HG03457 (cell line): ENCODE data around the gene UBE2J2.
"Not testable (repeated sequence)": the region's sequence is repeated elsewhere in the genome, so short reads cannot be mapped to it uniquely, and the experiment has no call there.

Source experiments
- ATAC-seq: cut with Tn5 transposase; IDR thresholded peaks from one replicate; pipeline ENCODE4 v1.9.1; 2021; ENCODE audit warnings: moderate number of reproducible peaks; ENCODE audit not compliant: unreplicated experiment

UBE2J2 gene

DNA sequence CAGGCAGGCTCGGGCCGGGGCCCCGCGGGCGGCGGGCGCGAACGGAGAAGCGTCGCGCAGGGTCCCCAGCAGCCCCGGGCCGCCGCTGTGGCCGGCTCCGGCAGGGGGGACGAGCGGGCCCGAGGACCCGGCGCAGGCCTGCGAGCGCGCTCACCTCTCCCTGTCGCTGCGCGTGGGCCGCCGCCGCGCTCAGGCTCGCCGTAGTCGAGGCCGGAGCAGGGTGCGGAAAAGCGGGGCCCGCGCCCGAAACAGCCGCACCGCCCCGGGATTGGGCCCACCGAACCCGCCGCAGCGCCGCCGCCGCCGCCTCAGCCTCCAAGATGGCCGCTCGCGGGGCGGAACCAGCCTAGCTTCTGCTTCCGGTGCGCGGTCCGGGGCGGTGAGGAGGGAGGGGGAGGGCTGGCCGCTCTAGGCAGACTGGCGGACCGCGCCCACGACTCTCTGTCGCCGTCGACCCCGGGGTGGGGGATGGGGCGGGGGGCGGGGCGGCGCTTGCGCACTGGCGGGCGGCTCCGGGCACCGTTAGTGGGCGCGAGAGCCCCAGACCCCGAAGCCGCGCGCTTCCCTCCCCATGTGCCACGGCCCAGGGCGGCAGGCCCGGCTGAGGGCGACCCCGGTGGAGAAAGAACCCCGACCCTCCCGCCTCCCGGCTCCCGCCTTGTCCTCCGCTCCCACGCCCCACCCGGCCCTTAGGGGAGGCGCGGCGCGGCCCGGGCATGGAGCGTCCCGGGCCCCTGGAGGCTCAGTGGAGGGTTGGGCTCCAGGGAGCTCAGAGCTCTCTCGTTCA lies at the start of gene UBE2J2:
TSS of gene UBE2J2 (minus strand) at position 343 of the 787 bp plus-strand sequence. CDS start 5,862 bp downstream, outside the sequence.
- peak; percentile 69 for ATAC-seq

DNA sequence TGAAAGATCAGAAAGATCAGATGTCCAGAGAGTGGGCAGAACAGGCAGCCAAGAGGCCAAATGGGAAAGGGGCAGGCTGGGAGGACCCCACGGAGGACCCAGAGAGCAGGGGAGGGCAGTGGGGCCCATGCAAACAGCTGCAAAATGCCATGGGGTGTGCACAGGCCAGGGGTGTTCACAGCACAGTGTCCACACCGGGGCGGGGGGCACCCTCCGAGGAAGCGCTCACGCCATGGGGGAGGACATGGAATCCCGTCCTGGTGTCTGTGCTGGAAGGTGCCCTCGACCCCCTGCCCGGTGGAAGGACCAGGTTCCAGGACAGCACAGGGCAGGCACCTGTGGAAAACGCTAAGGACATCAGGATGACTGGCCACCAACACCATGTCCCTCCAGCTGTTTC lies 49.3 kb upstream of the UBE2J2 start:
- no peak for ATAC-seq

DNA sequence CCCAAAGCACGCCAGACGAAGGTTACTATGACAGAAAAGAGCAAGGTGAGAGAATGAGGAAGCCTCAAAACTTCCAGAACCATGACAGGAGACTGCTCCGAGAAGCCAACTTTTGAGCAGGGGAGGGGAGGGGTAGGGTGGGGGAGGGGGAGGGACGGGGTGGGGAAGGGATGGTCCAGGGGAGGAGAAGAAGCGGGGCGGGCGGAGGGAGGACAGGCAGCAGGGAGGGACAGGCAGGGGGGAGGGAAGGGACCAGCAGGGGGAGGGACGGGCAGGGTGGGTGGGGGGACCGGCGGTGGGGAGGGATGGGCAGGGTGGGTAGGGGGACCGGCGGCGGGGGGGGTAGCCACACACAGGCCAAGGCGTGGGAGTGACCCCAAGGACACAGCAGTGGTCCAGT lies 48.8 kb upstream of the UBE2J2 start:
- ATAC-seq = no peak

DNA sequence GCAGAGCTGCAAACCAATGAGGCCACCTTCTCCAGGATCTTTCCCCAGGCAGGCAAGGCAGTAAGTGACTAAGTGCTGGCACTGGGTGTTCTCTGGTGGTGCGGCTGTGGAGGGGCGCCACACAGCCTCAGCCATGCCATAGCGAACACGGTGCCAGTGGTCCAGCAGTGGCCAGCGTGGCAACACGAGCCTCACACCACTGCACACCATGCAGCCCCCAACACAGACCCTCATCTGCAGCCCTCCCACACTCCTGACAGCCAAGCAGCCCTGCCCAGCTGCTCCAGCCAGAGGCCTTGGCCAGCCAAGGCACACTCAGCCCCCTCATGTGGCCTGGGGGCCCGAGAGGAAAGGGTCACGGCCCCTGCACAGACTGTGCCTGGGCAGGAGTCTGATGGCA lies 47.8 kb upstream of the UBE2J2 start:
- ATAC-seq = no peak

DNA sequence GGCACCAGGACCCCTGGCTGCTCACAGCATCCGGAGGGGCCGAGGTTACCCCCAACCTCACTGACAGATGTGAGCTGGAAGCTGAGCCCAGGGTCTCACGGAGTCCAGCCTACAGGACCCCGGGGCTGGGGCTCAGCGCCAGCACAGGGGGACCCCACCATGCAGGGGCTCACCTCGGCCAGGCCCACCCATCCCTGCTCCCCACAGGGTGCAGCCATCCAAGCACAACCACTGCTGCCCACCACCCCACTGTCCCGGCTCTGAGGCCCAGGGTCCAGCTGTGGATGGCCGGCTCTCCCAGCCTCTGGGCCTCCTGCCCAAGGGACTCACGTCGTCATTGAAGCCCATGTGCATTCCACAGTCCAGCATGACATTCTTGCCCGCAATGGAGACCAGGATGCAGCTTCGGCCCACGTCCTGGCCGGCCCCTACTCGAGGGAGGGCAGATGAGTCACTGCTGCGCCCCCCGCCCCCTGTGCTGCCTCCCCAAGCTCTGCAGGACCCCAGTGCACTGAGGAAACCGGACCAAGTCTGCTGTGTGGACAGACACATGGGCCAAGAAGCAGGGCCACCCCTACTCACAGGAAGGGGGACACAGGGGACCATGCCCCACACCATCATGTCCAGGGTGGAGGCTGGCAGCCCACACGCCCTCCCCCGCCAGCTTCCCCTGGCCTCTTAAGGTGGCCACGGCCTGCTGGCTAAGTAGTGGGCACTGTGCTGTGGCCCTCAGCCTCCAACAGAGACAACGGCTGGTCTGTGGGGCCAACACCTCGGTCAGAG lies 47.2 kb upstream of the UBE2J2 start:
- ATAC-seq = no peak

DNA sequence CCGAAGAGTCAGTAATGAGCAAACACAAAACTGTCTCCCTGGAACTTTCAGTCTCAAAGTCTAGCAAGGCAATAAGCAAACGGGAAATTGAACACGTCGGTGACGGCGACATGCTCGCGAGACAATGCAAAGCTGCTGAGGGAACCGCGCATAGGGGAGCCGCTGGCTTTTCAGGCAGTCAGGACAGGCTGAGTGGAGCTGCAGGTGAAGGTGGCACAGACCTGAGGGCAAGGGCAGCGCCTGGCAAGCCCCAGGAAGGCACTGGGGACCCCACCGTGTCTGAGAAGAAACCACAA lies 45.9 kb upstream of the UBE2J2 start:
- ATAC-seq = no peak

DNA sequence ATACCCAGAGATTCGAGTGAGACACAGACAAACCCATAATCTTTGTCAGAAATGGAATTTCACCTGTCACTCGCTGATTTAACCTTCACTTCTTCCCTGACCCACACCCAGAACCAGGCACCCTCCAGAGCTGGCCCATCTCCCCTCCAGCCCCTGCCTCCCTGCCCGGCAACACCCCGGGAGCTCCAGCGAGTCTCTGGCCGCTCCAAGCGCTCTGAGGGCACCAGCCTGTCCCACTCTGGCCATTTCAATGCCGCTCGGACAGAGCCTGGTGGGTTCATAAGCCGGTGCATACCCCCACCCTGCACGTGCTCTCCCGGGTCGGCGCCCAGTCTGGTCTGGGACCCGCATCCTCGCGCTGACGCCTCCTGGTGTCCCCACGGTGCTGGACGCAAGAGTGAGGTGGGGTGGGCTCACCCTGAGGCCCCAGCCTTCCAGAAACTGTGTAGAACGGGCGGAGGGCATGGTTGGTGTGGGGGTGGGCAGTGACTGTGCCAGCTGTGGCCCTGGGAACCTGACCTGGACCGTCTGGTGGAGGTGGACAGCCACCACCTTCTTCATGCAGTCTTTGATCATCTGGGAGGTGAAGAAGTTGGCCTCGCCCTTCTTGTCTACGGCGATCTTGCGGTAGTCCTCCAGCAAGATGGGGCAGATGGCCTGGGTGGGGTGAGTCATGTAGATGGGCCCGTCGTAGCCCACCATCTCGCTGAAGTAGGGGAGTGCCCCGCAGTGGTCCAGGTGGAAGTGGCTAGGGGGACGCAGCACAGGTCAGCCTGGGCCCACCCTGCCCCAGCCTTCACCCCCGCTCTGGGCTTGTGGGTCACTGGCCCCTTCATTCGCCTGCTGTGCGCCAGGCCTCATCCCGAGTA lies 45.4 kb upstream of the UBE2J2 start:
- no peak for ATAC-seq

DNA sequence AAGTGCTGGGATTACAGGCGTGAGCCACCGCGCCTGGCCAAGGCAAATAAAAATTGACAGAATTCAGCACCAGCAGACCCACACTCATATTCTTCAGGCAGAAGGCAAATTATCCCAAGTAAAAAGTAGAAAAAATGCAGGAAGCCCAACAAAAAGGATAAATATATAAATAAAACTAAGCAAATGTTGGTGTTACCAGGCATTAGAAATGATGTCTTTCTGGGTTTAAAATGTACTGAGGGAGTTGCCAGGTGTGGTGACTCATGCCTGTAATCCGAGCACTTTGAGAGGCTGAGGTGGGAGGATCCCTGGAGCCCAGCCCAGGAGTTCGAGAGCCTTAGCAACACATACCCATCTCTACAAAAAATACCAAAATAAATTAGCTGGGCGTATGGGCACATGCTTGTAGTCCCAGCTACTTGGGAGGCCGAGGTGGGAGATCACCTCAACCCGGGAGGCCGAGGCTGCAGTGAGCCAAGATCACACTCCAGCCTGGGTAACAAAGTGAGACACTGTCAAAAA lies 44.5 kb upstream of the UBE2J2 start:
- ATAC-seq = no peak

DNA sequence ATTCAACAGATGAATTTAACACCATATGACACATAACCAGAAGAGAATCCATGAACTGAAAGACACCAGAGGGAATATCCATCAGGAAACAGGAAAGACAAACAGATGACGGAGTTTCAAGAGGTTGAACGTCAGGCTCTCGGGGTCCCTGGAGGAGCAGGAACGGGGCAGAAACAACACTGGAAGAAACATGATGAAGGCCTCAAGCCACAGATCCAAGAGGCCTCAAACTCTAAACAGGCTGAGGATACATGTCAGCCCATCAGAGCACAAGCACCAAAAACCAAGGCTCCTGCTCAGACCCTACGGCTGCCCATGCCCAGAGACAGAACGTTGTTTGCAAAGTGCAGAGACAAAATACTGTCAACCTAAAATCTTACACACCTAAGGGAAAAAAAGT lies 43.8 kb upstream of the UBE2J2 start:
- no peak for ATAC-seq

DNA sequence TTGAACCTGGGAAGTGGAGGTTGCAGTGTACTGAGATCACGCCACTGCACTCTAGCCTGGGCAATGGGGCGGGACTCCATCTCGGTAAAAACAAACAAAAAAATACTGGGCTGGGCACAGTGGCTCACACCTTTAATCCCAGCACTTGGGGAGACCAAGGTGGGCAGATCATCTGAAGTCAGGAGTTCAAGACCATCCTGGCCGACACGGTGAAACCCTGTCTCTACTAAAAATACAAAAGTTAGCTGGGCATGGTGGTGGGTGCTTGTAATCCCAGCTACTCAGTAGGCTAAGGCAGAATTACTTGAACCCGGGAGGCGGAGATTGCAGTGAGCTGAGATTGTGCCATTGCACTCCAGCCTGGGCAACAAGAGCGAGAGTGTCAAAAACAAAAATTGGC lies 42.5 kb upstream of the UBE2J2 start:
- not testable (repeated sequence) for ATAC-seq

DNA sequence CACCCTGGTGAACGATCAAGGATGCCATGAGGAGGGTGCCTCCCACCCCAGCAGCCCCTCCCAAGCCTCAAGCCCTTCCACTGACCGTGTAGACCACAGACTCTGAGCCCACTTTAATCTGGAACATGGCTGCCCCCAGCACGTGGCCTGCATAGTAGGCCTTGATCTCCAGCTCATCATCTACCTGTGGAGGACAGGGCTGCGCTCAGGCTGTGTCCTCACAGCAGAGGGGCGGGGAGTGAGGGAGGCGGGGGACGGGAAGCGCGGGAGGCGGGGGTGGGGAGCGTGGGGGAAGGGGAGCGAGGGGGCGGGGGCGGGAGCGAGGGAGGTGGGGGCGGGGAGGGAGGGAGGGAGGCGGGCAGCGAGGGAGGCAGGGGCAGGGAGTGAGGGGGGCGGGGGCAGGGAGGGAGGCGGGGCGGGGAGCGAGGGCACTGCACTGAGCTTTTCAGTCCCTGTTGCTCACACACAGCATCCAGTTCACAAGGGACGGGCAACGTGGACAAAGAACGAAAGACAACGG lies 41.8 kb upstream of the UBE2J2 start:
- no peak for ATAC-seq

DNA sequence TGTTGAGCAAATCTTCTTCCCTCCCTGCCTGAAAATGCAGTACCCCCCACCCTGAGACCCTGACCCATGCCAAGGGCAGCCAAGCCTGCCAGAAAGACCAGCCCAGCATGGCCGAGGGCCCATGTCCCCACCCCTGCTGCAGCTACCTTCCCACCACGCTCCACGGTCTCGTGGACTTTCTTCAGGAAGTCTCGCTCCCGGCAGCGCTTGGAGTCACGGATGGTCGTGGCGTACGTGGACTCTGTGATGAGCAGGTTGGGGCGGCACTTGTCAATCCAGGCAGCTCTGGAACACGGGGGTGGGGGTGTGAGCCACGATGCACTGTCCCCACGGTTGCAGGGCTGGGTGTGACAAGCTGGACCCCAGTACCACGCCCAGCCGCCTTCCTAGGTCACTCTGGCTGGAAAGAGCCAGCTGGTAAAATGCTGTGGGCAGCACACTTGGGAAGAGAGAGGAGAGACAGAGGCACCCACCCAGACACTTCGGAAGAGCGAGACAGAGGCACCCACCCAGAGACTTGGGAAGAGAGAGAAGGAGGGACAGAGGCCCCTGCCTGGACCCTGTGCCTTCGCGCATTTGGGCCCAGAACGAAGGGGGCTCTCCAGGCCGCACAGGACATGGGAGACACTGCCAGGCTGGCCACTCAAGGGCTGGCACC lies 41.2 kb upstream of the UBE2J2 start:
- no peak for ATAC-seq

DNA sequence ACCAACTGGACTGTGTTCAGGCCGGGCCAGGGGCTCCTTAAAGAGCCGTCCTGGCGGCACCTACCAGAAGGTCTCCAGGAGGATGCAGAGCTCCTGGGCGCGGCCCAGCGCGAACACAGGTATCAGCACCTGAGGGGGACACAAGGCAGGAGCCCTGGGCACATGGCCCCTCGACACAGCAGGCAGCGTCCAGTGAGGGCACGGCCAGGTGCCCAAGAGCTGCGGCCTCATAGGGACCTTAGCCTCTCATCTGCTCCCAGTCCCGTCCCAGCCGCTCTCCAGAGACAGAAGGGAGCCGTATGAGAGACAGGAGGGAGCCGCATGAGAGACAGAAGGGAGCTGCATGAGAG lies 40.6 kb upstream of the UBE2J2 start:
- no peak for ATAC-seq

DNA sequence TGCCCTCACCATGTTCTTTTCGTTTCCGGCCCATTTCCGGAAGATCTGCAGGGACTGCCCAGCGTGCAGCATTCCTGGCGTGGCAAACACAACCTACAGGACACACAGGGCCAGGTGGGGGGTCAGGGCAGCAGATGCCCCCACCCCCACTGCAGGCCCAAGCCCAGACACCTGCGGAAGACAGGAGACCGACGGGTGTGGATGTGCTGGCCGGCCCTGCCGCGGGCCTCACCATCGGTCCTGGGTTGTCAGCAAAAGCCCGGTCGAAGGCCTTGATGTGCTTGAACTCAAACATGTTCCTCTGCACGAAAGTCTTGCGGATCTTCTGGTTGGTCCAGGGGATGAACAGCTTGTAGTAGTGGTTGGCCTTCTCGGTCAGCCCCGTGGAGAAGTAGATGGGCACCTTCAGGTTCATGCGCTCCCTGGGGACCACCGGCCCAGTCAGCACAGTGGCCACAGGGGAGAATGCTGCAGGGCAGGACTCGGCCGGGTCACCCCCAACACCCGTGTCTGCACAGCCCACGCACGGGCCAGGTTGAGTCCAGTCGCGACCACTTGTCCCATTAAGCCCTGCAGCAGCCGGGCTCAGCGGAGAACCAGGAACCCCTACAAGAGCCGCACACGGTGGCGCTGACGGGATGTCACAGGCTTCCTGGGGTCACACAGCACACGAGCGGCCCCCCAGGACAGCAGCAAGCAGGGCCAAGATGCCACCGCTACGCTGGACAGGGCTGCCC lies 40.0 kb upstream of the UBE2J2 start:
- no peak for ATAC-seq

DNA sequence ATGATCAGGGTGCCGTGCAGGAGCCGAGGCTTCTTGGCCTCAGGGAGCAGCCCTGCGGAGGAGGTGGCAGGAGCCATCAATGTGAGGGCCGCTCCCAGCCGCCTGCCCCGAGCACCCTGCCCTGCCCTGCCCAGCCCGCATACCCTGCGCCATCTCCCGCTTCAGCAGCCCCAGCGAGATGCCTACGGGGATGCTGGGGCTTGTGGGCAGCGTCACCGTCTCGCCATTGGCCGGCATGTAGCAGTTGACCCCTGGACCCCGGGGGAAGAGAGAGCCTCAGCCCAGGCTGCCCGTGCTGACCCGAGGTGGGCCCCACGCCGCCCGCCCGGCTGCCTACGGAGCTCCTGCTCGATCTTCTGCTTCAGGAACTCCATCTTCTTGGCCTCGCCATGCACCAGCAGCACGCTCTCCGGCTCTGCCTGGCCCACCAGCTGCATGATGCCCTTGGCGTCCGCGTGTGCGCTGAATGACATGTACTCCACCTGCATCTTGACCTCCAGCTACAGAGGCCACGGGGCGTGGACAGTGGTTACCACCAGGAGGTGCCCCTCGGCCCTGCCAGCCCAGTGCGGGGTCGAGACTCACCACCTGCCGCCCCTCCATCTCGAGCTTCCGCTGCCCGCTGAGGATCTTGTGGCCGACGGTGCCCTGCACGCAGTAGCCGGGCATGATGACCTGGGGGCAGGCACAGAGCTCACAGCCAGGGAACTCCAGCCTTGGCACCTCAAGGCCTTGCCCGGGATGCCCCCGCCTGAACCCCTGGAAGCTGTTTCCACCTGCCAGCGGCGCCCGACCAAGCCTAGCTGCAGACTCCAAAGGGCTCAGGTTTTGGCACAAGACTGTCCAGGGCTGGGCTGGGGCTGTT lies 39.0 kb upstream of the UBE2J2 start:
- ATAC-seq = no peak

DNA sequence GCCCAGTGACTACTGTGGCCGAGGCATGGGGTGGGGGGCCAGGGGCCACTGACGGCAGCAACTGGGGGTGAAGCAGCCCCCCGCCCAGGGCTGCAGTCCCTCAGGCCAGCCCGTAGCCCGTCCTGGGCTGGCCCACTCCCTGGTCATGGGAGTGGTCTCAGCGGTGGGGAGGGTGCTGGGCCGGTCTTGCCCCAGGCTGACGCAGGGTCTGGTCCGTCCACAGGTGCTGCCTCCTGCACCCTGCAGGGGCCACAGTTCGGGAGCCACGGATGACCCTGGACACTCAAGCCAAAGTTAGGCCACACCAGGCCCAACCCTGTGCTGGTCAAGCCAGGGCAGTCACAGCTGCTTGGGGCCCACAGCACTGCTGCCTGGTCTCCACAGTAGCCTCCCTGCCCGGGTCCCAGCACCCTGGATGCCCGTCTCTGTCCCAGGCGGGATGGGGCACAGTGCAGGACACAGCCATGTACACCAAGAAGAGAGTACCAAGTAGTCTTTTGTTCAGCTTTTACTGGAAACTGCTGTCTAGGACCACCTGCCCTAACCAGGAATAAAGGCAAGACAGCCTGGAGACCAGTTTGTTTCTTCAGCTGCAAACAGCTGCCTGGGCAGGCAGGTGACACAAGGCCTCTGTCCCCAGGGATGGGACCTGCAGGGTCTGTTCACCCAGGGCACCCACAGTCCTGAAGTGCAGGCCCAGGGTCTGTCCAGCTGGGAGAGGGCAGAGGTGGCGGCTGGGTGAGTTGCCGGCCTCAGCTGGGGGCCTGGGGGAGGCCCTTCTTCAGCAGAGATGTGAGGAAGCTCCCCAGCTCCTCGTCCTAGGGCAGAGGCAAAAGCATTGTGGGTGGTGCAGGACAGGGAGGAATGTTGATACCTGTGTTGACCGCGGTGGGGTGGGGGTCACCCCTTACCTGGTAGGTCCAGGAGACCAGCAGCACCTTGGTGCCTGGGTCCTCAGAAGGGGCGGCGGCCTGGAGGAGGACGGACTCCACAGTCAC lies 37.8 kb upstream of the UBE2J2 start:
- ATAC-seq = no peak

DNA sequence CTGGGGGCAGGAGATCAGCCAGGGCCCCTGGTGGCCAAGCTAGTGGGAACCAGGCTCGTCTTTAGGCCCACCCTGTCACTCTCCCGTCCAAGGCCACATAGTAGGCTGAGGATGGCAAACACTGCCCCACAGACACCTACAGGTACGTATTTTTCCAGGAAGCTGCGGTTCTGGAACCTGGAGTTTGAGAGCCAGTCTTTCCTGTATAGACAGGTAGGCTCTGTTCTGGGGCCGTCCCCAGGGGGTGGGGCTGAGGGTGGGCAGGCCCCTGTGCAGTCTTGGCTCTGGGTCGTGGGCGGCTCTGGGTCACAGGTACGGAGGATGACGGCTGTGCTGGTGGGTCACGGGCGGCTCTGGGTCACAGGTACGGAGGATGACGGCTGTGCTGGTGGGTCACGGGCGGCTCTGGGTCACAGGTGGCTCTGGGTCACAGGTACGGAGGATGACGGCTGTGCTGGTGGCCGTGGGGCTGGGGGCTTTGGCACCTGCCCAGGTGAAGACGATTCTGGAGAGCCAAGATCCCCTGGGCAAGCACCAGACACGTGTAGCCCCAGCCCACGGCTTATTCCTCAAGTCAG lies 36.9 kb upstream of the UBE2J2 start:
- ATAC-seq = no peak

DNA sequence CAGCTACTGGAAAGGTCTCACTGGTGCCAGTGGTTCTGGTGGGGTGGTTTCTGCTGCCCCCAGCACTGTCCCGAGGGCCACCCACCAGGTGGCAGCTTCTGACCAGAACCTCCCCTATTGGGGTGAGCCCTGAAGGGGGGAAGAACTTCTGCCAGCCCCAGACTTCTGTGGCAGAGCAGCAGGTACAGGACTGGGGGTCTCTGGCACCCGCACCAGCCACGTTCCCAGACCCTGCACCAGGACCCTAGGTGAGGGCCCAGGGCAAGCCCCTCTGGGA lies 36.4 kb upstream of the UBE2J2 start:
- no peak for ATAC-seq
